Activated CD4-positive, alpha-beta T cell treated with anti-CD3 and anti-CD28 coated beads, Interleukin-2, amount 10 ng/mL, durations not matched to agents 7 days and 5 days (primary cell): ENCODE data around the gene ZSWIM1. TPM values are rescaled to one million over a fixed set of nuclear protein-coding genes. Genes with fewer than 3 reads are reported as not detected.
"Not testable (repeated sequence)": the region's sequence is repeated elsewhere in the genome, so short reads cannot be mapped to it uniquely, and the experiment has no call there.

Source experiments
- CTCF ChIA-PET: fragments of 350-600 bp; sonication (Branson Sonifier 250); formaldehyde crosslinking; loops from one replicate; lab custom pipeline; 2021; ENCODE audit warnings: antibody characterized with exemption; lab: Charles Lee
- POLR2A ChIA-PET: fragments of 350-600 bp; sonication (Branson Sonifier 250); formaldehyde crosslinking; loops from one replicate; lab custom pipeline; 2021; ENCODE audit warnings: antibody characterized with exemption; lab: Charles Lee
- DNase-seq: peaks from one replicate; pipeline ENCODE4 v3.0.0-alpha.2; 2020
- H3K27ac Mint-ChIP-seq: one replicate; pipeline ENCODE4 v1.8.0; 2021; ENCODE audit warnings: mild to moderate bottlenecking, moderate library complexity, mixed read lengths
- H3K27me3 Mint-ChIP-seq: one replicate; pipeline ENCODE4 v1.8.0; 2021; ENCODE audit warnings: mixed read lengths
- H3K36me3 Mint-ChIP-seq: one replicate; pipeline ENCODE4 v1.8.0; 2021; ENCODE audit warnings: low read depth, mixed read lengths
- H3K4me1 Mint-ChIP-seq: one replicate; pipeline ENCODE4 v1.8.0; 2021; ENCODE audit warnings: mixed read lengths
- H3K4me3 Mint-ChIP-seq: one replicate; pipeline ENCODE4 v1.8.0; 2021; ENCODE audit warnings: mild to moderate bottlenecking, moderate library complexity, mixed read lengths
- H3K9me3 Mint-ChIP-seq: one replicate; pipeline ENCODE4 v1.8.0; 2021; ENCODE audit warnings: mixed read lengths
- total RNA-seq, 2 experiments: library from RNA; stranded (reverse); gene quantifications; one replicate each; pipeline ENCODE4 v1.2.3, GENCODE V29; 2021

The ZSWIM1 gene
- total RNA-seq, 2 experiments from 2014 or later: 9.8 to 11.5 TPM

DNA sequence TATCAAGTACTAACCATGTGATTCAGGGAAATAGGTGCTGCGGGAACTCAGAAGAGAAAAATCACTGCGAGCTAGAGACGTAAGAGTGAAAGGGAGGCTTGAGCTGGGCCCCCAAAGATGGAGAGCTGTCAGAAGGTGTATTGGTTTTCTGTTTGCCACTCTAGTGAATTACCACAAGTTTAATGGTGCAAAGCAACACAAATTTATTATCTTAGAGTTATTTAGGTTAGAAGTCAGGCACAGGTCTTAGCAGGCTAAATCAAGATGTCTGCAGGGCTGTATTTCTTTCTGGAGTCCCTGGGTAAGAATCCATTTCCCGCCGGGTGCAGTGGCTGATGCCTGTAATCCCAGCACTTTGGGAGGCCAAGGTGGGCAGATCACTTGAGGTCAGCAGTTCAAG is 21.1 kb upstream of the ZSWIM1 start:
- DNase-seq: no peak
- CTCF ChIA-PET: interaction anchor here (0.6 kb wide), 1 partner anchor 10 kb away, joined by 3 read pairs; no protein-coding TSS in a partner anchor
- H3K27ac Mint-ChIP-seq: no peak overlapping the region
- H3K9me3 Mint-ChIP-seq: no peaks in the 10 kb centered on the region
- H3K4me1 Mint-ChIP-seq: peaks cover 41% of the 10 kb centered on the region
- POLR2A ChIA-PET: no interaction called here
- H3K4me3 Mint-ChIP-seq: no peak overlapping the region
- H3K36me3 Mint-ChIP-seq: peaks cover 11% of the 10 kb centered on the region
- H3K27me3 Mint-ChIP-seq: no peaks in the 10 kb centered on the region

DNA sequence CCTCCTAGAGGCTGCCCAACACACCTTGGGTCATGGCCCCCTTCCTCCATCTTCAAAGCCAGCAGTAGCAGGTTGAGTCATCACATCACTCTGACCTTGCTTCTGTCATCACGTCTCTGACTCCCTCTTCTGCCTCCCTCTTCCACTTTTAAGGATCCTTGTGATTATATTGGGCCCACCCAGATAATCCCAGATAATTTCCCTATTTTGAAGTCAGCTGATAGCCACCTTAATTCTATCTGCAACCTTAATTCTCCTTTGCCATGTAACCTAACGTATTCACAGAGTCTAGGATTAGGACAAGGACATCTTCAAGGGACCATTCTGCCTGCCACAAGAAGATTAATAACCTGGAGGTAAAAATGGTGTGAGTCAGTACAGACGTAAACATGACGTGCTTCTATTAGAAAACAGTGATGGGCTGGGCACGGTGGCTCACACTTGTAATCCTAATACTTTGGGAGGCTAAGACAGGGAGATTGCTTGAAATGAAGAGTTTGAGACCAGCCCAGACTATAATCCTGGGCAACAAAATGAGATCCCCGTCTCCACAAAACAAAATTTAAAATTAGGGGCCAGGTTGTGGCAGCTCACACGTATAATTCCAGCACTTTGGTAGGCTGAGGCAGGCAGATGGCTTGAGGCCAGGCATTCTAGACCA is 20.3 kb upstream of the ZSWIM1 start:
- no peaks in the 10 kb centered on the region for H3K27me3 Mint-ChIP-seq
- H3K27ac Mint-ChIP-seq: no peak overlapping the region
- ChIA-PET POLR2A (no interaction called here), CTCF (no interaction called here)
- H3K4me3 Mint-ChIP-seq: no peak overlapping the region
- DNase-seq: no peak
- no peaks in the 10 kb centered on the region for H3K9me3 Mint-ChIP-seq
- H3K4me1 Mint-ChIP-seq: peaks cover 35% of the 10 kb centered on the region
- peaks cover 8% of the 10 kb centered on the region for H3K36me3 Mint-ChIP-seq

DNA sequence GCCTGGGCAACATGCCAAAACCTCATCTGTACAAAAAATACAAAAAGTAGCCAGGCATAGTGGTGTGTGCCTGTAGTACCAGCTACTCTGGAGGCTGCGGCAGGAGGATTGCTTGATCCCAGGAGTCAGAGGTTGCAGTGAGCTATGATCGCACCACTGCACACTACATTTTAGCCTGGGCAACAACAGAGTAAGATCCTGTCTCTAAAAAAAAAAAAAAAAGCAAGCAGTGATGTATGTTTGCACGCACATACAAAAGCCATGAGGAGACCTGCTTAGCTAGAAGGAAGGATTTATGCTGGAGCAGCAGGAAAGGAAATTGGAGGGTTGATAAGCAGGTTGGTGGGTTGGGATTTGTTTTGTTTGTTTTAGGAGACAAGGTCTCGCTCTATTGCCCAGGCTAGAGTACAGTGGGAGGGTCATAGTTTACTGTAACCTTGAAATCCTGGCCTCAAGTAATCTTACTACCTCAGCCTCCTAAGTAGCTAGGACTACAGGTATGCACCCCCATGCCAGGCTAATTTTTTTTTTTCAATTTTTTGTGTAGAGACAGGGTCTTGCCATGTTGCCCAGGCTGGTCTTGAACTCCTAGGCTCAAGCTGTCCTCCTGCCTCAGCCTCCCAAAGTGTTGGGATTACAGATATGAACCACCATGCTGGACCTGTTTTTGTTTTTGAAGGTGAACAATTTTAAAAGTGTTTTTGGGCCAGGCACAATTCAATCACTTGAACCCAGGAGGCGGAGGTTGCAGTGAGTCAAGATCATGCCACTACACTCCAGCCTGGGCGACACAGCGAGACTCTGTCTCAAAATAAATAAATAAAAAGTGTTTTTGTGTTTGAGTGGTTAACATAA is 19.6 kb upstream of the ZSWIM1 start:
- Mint-ChIP-seq H3K36me3 (peaks cover 8% of the 10 kb centered on the region), H3K9me3 (no peaks in the 10 kb centered on the region), H3K4me1 (peaks cover 29% of the 10 kb centered on the region), H3K4me3 (no peak overlapping the region), H3K27ac (no peak overlapping the region), H3K27me3 (no peaks in the 10 kb centered on the region)
- no peak for DNase-seq
- POLR2A ChIA-PET: no interaction called here
- CTCF ChIA-PET: interaction anchor here (0.8 to 1.1 kb wide), 2 partner anchors 13 to 60 kb away, joined by 3 to 4 read pairs; no protein-coding TSS in a partner anchor

- H3K4me1 Mint-ChIP-seq: peaks cover 14% of the 10 kb centered on the region
- no peak overlapping the region for H3K27ac Mint-ChIP-seq
- ChIA-PET CTCF (interaction anchor here (0.8 to 1.4 kb wide), 5 partner anchors 14 to 33 kb away, joined by 3 to 6 read pairs (median 3); no protein-coding TSS in a partner anchor), POLR2A (interaction anchor here (0.6 kb wide), 1 partner anchor 17 kb away, joined by 5 read pairs; the partner anchor contains the start of gene ZSWIM1)
- peaks cover 4% of the 10 kb centered on the region for H3K36me3 Mint-ChIP-seq
- H3K27me3 Mint-ChIP-seq: no peaks in the 10 kb centered on the region
- no peaks in the 10 kb centered on the region for H3K9me3 Mint-ChIP-seq
- DNase-seq: no peak
- H3K4me3 Mint-ChIP-seq: no peak overlapping the region
Observed at GRCh38 chr20:45863543-45864470, 17.2 kb upstream of the ZSWIM1 start.

- Mint-ChIP-seq H3K4me1 (no peaks in the 10 kb centered on the region), H3K27ac (no peak overlapping the region), H3K27me3 (no peaks in the 10 kb centered on the region), H3K9me3 (no peaks in the 10 kb centered on the region), H3K36me3 (no peaks in the 10 kb centered on the region), H3K4me3 (no peak overlapping the region)
- DNase-seq: no peak
- CTCF ChIA-PET: no interaction called here
- POLR2A ChIA-PET: interaction anchor here (1.2 kb wide), 1 partner anchor 14 kb away, joined by 3 read pairs; no protein-coding TSS in a partner anchor
Observed at GRCh38 chr20:45866454-45866853, 14.6 kb upstream of the ZSWIM1 start.

DNA sequence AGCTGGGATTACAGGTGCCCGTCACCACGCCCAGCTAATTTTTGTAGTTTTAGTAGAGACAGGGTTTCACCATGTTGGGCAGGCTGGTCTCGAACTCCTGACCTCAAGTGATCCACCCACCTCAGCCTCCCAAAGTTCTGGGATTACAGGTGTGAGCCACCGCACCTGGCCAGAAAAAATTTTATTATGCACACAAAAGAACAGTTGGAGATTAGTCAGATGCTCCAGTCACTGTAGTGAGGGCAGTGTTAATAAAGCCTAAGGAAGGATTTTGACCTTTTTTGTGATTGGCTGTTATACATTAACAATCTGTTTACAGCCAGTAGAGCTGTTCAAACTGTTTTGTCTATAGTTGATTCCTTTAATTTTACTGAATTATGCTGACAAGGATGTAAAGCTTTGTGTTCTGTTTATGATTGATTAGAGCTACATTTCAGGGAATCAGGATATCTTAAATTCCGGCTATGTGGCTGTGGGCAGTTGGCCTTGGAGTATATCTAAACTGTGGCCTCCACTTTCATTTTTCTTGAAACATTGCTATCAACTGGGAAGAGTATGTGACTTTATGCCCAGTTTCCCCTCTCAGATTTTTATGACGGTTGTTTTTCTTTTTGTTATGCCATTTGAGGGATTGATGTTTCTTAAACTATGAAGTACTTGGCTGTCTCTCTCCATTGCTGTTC is 13.8 kb upstream of the ZSWIM1 start:
- Mint-ChIP-seq H3K36me3 (no peaks in the 10 kb centered on the region), H3K4me1 (no peaks in the 10 kb centered on the region), H3K4me3 (no peak overlapping the region), H3K27ac (no peak overlapping the region), H3K9me3 (no peaks in the 10 kb centered on the region), H3K27me3 (no peaks in the 10 kb centered on the region)
- CTCF ChIA-PET: interaction anchor here (1.3 kb wide), 1 partner anchor 14 kb away, joined by 3 read pairs; the partner anchor contains the start of gene ZSWIM1
- no peak for DNase-seq
- POLR2A ChIA-PET: interaction anchor here (1.2 kb wide), 1 partner anchor 13 kb away, joined by 3 read pairs; no protein-coding TSS in a partner anchor

GRCh38 chr20:45867819-45868176 is 13.2 kb upstream of the ZSWIM1 start:
- H3K9me3 Mint-ChIP-seq: no peaks in the 10 kb centered on the region
- H3K27ac Mint-ChIP-seq: no peak overlapping the region
- DNase-seq: no peak
- H3K4me1 Mint-ChIP-seq: no peaks in the 10 kb centered on the region
- POLR2A ChIA-PET: no interaction called here
- H3K27me3 Mint-ChIP-seq: no peaks in the 10 kb centered on the region
- CTCF ChIA-PET: interaction anchor here (0.6 to 1.3 kb wide), 2 partner anchors 13 to 1178 kb away, joined by 3 read pairs; partner anchors contain the start of gene ZSWIM1
- no peaks in the 10 kb centered on the region for H3K36me3 Mint-ChIP-seq
- H3K4me3 Mint-ChIP-seq: no peak overlapping the region

- no peak for DNase-seq
- no peaks in the 10 kb centered on the region for H3K4me1 Mint-ChIP-seq
- POLR2A ChIA-PET: no interaction called here
- peaks cover 6% of the 10 kb centered on the region for H3K36me3 Mint-ChIP-seq
- no peak overlapping the region for H3K27ac Mint-ChIP-seq
- no peak overlapping the region for H3K4me3 Mint-ChIP-seq
- H3K9me3 Mint-ChIP-seq: no peaks in the 10 kb centered on the region
- no peaks in the 10 kb centered on the region for H3K27me3 Mint-ChIP-seq
- CTCF ChIA-PET: interaction anchor here (0.8 to 1.6 kb wide), 4 partner anchors 12 to 59 kb away, joined by 3 to 5 read pairs (median 4); partner anchors contain the start of genes CTSA and NEURL2
Observed at GRCh38 chr20:45872626-45873025, 8.4 kb upstream of the ZSWIM1 start.

DNA sequence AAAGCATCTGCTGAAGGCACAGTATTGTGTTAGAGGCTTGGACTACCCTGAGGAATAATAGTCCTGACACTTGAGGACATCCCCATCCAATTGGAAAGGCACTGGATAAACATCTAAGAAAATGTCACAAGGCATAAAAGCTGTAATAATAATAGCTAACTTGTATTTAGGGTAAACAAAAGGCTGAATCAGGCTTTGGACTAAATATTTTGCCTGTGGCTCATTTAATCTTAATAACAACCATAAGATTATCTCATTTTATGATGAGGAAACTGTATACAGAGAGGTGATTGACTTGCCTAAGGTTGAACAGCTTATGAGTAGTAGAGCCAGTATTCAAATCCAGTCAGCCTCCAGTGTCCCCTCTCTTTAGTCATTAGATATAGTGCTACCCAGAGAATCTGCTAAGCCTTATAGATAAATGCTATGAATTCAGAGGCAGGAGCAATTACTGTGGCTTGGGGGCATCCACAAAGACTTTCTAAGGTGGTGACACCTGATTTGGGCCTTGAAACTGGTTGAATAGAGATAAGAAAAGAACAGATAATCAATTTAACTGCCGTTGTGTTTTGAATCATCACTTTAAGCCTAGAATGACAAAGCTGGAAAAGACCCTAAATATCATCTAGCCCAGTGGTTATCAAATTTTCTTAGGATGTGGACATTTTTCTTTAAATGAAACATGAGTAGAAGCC is 7.5 kb upstream of the ZSWIM1 start:
- no peaks in the 10 kb centered on the region for H3K4me1 Mint-ChIP-seq
- H3K4me3 Mint-ChIP-seq: no peak overlapping the region
- no peaks in the 10 kb centered on the region for H3K9me3 Mint-ChIP-seq
- H3K27me3 Mint-ChIP-seq: no peaks in the 10 kb centered on the region
- ChIA-PET POLR2A (no interaction called here), CTCF (interaction anchor here (0.8 to 1.6 kb wide), 4 partner anchors 13 to 60 kb away, joined by 3 to 4 read pairs (median 3); no protein-coding TSS in a partner anchor)
- no peak overlapping the region for H3K27ac Mint-ChIP-seq
- peaks cover 6% of the 10 kb centered on the region for H3K36me3 Mint-ChIP-seq
- no peak for DNase-seq

DNA sequence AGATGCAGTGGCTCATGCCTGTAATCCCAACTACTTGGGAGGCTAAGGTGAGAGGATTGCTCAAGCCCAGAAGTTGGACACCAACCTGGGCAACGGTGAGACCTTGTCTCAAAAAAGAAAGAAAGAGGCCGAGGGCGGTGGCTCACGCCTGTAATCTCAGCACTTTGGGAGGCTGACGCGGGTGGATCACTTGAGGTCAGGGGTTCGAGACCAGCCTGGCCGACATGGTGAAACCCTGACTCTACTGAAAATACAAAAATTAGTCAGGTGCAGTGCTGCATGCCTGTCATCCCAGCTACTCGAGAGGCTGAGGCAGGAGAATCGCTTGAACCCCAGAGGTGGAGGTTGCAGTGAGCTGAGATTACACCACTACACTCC is 6.9 kb upstream of the ZSWIM1 start:
- POLR2A ChIA-PET, H3K36me3 Mint-ChIP-seq, H3K9me3 Mint-ChIP-seq, H3K27me3 Mint-ChIP-seq, DNase-seq, H3K4me1 Mint-ChIP-seq, H3K27ac Mint-ChIP-seq, H3K4me3 Mint-ChIP-seq: not testable (repeated sequence)
- CTCF ChIA-PET: interaction anchor here (0.7 to 1.7 kb wide), 5 partner anchors 9 to 47 kb away, joined by 3 to 4 read pairs (median 3); no protein-coding TSS in a partner anchor

DNA sequence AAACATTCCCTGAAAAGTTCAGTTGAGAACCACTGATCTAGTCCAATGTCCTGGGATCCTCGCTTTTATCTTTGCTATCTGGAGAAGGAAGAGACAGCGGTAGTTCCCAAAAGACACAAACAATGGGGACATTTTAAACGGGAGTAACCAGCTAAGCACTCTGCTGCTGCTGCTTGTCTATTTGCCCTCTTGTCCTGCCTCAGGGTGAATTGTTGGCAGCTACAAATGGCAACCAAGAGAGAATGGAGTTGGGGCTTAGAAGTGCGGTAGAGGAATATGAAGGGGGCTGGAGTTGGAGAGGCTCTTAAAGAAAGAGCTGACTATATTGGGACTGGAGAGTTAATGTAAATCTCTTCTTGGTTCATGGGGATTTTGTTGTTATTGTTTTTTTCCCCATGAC is 6.5 kb upstream of the ZSWIM1 start:
- ChIA-PET POLR2A (no interaction called here), CTCF (interaction anchor here (0.7 to 1.7 kb wide), 4 partner anchors 10 to 46 kb away, joined by 3 to 4 read pairs (median 3); no protein-coding TSS in a partner anchor)
- no peak overlapping the region for H3K27ac Mint-ChIP-seq
- H3K27me3 Mint-ChIP-seq: no peaks in the 10 kb centered on the region
- no peak overlapping the region for H3K4me3 Mint-ChIP-seq
- no peaks in the 10 kb centered on the region for H3K4me1 Mint-ChIP-seq
- DNase-seq: no peak
- H3K36me3 Mint-ChIP-seq: peaks cover 7% of the 10 kb centered on the region
- H3K9me3 Mint-ChIP-seq: no peaks in the 10 kb centered on the region
